Esophagus squamous epithelium (tissue), 4 donors: ENCODE data around the gene GOLGA5.

Source experiments
- CTCF ChIP-seq, 6 experiments: fragments of 450-650 bp in 4 of 6; fragments of 200-600 bp in 2 of 6; sonication (generic) in 2 of 6; IDR thresholded peaks; one replicate each; pipeline ENCODE4 v1.5.1; 2016 to 2019; ENCODE audit warnings: antibody characterized with exemption in 6 of 6, mild to moderate bottlenecking in 4 of 6, moderate library complexity in 4 of 6
- POLR2A ChIP-seq, 4 donors: fragments of 450-650 bp; IDR thresholded peaks; one replicate each; pipeline ENCODE4 v1.6.1; 2017; ENCODE audit warnings: antibody characterized with exemption in 4 of 4, mild to moderate bottlenecking in 4 of 4, moderate library complexity in 3 of 4

GRCh38 chr14:92880351-92880750 lies 86.2 kb downstream of the GOLGA5 start:
- TF ChIP-seq CTCF (IDR thresholded peaks at IDR 0.05) (no peak), POLR2A (IDR thresholded peaks at IDR 0.05) (no peak)
